ENCODE measurements around the gene PPP1R11. TPM values are rescaled to one million over a fixed set of nuclear protein-coding genes. Genes with fewer than 3 reads are reported as not detected.

PPP1R11 gene
- total and polyA plus RNA-seq, 2 of the 13 experiments (the other 11 are each of a cell fraction or from before 2014, with no cell fraction given) = 32.1 to 58.9 TPM

DNA sequence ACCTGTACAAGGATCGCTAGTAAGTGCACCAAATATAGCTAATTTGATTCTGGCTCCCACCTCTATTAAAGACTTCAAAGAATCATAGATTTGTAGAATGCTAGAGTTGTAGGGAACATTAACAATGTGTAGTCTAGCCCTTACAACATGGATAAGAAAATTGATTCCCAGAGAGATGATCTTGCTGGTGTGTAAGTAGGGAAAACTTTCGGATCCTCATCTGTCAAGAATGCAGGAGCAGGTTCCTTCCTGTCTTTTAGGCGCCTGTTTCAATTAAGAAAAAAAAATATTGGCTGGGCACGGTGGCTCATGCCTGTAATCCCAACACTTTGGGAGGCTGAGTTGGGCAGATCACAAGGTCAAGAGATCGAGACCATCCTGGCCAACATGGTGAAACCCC, 20.9 kb downstream of the PPP1R11 start:
- DNase-seq (ENCODE audit: low spot score) = no peak
- Histone ChIP-seq H3K9me3 (ENCODE audit: low read length) (no peaks in the 10 kb centered on the region), H3K27ac (ENCODE audit: extremely low read length, insufficient read depth, low read length) (no peak overlapping the region), H3K4me1 (ENCODE audit: insufficient read depth, low read length) (peaks cover 19% of the 10 kb centered on the region), H3K79me2 (ENCODE audit: insufficient read depth, low read length) (no peaks in the 10 kb centered on the region), H3K36me3 (replicated peaks in 1 of 2; ENCODE audit: control insufficient read depth in 1 of 2, insufficient read depth in 2 of 2, low read length in 2 of 2) (no peaks in the 10 kb centered on the region), H4K20me1 (ENCODE audit: insufficient read depth, low read length) (no peaks in the 10 kb centered on the region), H2AFZ (ENCODE audit: low read length) (no peak overlapping the region), H3K27me3 (ENCODE audit: control insufficient read depth in 1 of 2, insufficient read depth in 2 of 2, low read length in 2 of 2) (peaks cover 2 to 23% of the 10 kb centered on the region in 2 experiments; a peak in 3 of 5 replicates), H3K9ac (ENCODE audit: insufficient read depth, low read depth, low read length) (no peak overlapping the region), H3K4me3 (replicated peaks in 1 of 3; ENCODE audit: insufficient read depth in 1 of 3, low read depth in 2 of 3, low read length in 3 of 3) (no peak overlapping the region), H3K4me2 (ENCODE audit: low read depth, low read length) (no peak overlapping the region)
- TF ChIP-seq ZNF567 (CRISPR knock-in tag; IDR thresholded peaks at IDR 0.05; ENCODE audit: borderline replicate concordance) = no peak
- TF ChIP-seq ZNF773 (CRISPR knock-in tag; IDR thresholded peaks at IDR 0.05; ENCODE audit: borderline replicate concordance) = no peak
- TF ChIP-seq ZNF362 (CRISPR knock-in tag; IDR thresholded peaks at IDR 0.05; ENCODE audit: borderline replicate concordance) = no peak
- TF ChIP-seq ZNF264 (CRISPR knock-in tag; IDR thresholded peaks at IDR 0.05) = no peak
- TF ChIP-seq BCL3 (CRISPR knock-in tag; IDR thresholded peaks at IDR 0.05) = no peak
- TF ChIP-seq ZNF780A (CRISPR knock-in tag; IDR thresholded peaks at IDR 0.05) = no peak
- no peak for TF ChIP-seq ZNF431 (CRISPR knock-in tag; IDR thresholded peaks at IDR 0.05; ENCODE audit: borderline replicate concordance, low read depth)
- no peak for TF ChIP-seq ZNF160 (CRISPR knock-in tag; IDR thresholded peaks at IDR 0.05)
- TF ChIP-seq STAT5B (CRISPR knock-in tag; IDR thresholded peaks at IDR 0.05) = no peak
- TF ChIP-seq ADNP (CRISPR knock-in tag; IDR thresholded peaks at IDR 0.05) = no peak
- TF ChIP-seq RAD51 (IDR thresholded peaks at IDR 0.05; ENCODE audit: borderline replicate concordance) = no peak
- TF ChIP-seq, protein P1, sequence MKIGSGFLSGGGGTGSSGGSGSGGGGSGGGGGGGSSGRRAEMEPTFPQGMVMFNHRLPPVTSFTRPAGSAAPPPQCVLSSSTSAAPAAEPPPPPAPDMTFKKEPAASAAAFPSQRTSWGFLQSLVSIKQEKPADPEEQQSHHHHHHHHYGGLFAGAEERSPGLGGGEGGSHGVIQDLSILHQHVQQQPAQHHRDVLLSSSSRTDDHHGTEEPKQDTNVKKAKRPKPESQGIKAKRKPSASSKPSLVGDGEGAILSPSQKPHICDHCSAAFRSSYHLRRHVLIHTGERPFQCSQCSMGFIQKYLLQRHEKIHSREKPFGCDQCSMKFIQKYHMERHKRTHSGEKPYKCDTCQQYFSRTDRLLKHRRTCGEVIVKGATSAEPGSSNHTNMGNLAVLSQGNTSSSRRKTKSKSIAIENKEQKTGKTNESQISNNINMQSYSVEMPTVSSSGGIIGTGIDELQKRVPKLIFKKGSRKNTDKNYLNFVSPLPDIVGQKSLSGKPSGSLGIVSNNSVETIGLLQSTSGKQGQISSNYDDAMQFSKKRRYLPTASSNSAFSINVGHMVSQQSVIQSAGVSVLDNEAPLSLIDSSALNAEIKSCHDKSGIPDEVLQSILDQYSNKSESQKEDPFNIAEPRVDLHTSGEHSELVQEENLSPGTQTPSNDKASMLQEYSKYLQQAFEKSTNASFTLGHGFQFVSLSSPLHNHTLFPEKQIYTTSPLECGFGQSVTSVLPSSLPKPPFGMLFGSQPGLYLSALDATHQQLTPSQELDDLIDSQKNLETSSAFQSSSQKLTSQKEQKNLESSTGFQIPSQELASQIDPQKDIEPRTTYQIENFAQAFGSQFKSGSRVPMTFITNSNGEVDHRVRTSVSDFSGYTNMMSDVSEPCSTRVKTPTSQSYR (CRISPR knock-in tag; IDR thresholded peaks at IDR 0.05; ENCODE audit: borderline replicate concordance) = no peak
- TF ChIP-seq PHF21A (CRISPR knock-in tag; IDR thresholded peaks at IDR 0.05) = no peak
- in situ Hi-C loops (cut with HindIII; ENCODE audit: extremely low pct_ligation_motif_present, low pct_unique_long_range_greater_than_20kb) (no loop called here), intact Hi-C loops (cut with micrococcal nuclease; ENCODE audit: unreplicated experiment) (no loop called here)
- BruUV-seq (replicated peaks) = no TSS peak
- 28% methylated on average over 5 of the region's 5 CpGs for WGBS (ENCODE audit: low lambda C conversion rate)
- ChIA-PET CTCF (ENCODE audit: low intra/inter-chr PET ratio, low total read pairs) (no interaction called here), POLR2A (interaction anchor here (1.2 to 2.1 kb wide), 3 partner anchors 14 to 27 kb away, joined by 3 to 9 read pairs (median 4); partner anchors contain the start of gene POLR1H)
- no peak for FAIRE-seq
- ATAC-seq = no peak
